GM12872 (cell line): ENCODE measurements around the gene SLC25A25.

Experiments used
- CTCF ChIP-seq: IDR thresholded peaks from 3 replicates; pipeline ENCODE4 v1.5.1; 2011; ENCODE audit warnings: low read depth, mild to moderate bottlenecking, low read length, moderate library complexity; ENCODE audit not compliant: insufficient read depth

The SLC25A25 gene

GRCh38 chr9:128073253-128073886, 5.3 kb downstream of the SLC25A25 start:
- TF ChIP-seq CTCF = no peak

- TF ChIP-seq CTCF = no peak
Measured at GRCh38 chr9:128077847-128078503, 9.9 kb downstream of the SLC25A25 start.

GRCh38 chr9:128078504-128079434, 10.7 kb downstream of the SLC25A25 start:
- TF ChIP-seq CTCF = no peak

GRCh38 chr9:128080206-128080605, 12.2 kb downstream of the SLC25A25 start:
- TF ChIP-seq CTCF = no peak

- no peak for TF ChIP-seq CTCF
Measured at GRCh38 chr9:128081056-128081455, 13.0 kb downstream of the SLC25A25 start.

GRCh38 chr9:128082151-128082550, 14.1 kb downstream of the SLC25A25 start:
- TF ChIP-seq CTCF = no peak

- TF ChIP-seq CTCF = no peak
Measured at GRCh38 chr9:128084746-128085145, 16.7 kb downstream of the SLC25A25 start.
